Measurements from ENCODE around the gene USP31.
"Not testable (repeated sequence)": the region's sequence is repeated elsewhere in the genome, so short reads cannot be mapped to it uniquely, and the experiment has no call there.

Gene USP31

GRCh38 chr16:23155445-23156049, 6.3 kb upstream of the USP31 start:
- DNase-seq: no peak

DNA sequence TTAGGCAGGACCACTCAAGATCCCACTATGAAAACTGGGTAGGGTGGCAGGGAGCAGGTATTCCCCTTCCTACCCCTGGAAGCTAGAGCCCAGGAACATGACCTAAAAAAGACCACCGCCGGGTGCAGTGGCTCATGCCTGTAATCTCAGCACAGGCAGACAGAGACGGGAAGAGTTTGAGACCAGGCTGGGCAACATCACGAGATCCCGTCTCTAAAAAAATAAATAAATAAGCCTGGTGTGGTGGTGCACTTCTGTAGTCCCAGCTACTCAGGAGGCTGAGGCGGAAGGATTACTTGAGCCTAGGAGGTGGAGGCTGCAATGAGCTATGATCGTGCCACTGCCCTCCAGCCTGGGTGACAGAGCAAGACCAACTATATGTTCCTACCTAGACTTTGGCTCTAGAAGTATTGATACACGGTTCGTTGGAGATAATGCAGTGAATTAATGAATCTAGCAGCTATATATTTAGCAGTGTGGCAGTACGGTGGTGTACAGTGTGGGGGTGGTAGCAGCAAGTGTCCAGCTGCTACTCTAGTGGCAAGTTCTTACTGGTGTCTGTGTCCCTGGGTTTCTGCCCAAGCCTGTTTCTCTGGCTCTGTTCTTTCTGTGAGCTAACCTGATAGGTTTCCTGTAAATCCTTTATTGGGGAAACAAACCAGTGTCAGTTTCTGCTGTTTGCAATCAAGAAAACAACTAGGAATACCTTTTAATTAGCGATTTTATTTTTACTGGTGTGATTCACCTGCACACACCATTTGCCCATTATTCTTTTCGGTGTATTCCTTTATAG, 3.3 kb upstream of the USP31 start:
- no peak for DNase-seq

- no peak for DNase-seq
Measured at GRCh38 chr16:23149993-23150364, 727 bp upstream of the USP31 start.

- DNase-seq: peak; percentile 67
Measured at GRCh38 chr16:23148513-23149266, 562 bp downstream of the USP31 start.

DNA sequence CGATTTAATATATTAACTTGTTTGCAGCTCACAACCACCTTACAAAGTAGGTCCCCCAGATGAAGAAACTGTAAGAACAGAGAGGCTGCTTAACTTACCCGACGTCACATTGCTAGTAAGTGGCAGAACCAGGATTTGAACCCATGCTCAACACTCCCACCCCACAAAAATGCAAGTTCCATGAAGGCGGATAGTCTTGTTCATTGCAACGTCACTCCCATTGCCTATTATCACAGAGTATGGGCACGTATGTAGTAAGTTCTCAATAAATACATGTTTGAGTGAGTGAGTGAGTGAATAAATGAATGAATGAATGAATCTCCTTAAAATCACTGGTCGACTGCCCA, 1.1 kb downstream of the USP31 start:
- no peak for DNase-seq

DNA sequence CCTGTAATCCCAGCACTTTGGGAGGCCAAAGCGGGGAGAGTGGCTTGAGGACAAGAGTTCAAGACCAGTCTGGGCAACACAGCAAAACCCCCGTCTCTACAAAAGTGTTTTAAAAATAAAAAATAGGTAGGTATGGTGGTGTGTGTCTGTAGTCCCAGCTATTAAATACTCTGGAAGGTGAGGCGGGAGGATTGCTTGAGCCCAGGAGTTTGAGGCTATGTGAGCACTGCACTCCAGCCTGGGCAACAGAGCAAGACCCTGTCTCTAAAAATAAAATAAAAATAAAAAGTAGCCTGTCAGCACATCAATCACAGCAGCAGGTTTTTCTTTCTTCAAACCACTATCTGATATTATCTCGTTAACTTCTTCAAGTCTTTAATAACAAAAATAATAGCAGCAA, 1.6 kb downstream of the USP31 start:
- no peak for DNase-seq

DNA sequence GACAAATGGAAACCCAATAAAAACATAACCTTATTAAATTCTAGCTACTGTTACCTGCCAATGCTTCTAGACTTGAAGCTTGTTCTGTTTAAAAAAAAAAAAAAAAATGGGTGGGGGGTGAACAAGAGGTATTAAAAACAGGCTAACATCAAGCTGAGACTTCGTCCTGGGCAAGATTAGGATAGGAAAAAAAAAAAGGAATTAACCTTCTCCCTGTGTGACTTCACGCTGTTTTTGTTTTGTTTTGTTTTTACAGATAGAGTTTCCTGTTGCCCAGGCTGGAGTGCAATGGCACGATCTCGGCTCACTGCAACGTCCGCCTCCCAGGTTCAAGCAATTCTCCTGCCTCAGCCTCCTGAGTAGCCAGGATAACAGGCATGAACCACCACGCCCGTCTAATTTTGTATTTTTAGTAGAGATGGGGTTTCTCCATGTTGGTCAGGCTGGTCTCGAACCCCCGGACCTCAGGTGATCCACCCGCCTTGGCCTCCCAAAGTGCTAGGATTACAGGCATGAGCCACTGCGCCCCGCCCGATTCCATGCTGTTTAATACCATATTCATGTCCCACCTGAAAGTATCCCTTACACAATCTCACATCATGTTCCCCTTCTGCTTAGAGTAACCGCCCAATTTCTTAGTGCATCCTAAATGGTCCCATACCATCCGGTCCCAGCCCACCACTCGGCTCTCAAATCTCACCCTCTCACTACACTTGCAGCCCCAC, 2.2 kb downstream of the USP31 start:
- no peak for DNase-seq

GRCh38 chr16:23145608-23146007, 3.6 kb downstream of the USP31 start:
- DNase-seq: no peak

GRCh38 chr16:23145186-23145585, 4.1 kb downstream of the USP31 start:
- DNase-seq: no peak

GRCh38 chr16:23144393-23144792, 4.9 kb downstream of the USP31 start:
- DNase-seq: not testable (repeated sequence)

DNA sequence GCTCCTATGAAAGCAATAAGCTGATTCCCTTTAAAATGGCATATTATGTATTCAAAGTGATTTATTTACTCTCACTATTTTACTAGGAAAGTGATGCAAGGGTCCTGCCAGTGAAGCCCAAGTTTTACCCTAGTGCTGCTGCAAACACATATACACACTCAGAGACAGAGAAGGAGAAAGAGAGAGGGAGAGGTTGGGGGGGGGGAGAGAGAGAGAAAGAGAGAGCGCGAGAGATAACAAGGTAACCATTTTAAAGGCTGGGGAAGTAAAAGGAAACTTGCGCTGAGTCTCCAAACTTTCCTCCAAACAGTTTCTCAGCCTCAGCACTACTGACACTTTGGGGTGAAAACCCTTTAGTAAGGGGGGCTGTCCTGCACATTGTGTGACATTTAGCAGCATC, 5.9 kb downstream of the USP31 start:
- DNase-seq: no peak

GRCh38 chr16:23141959-23142740, 7.1 kb downstream of the USP31 start:
- DNase-seq: no peak

DNA sequence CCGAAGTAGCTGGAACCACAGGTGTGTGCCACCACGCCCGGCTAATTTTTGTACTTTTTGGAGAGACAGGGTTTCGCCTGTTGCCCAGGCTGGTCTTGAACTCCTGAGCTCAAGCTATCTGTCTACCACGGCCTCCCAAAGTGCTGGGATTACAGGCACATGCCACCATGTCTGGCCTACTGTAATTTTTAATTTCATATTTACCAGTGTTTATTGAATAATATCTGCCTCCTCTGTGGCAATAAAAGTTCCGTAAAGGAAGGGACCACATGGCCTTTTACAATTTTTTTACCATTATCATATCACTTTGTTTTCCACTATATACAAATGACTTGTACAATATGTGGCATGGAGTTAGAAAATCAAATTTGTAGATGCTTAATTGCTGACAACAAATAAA, 7.8 kb downstream of the USP31 start:
- no peak for DNase-seq

- DNase-seq: no peak
Measured at GRCh38 chr16:23141033-23141432, 8.2 kb downstream of the USP31 start.

DNA sequence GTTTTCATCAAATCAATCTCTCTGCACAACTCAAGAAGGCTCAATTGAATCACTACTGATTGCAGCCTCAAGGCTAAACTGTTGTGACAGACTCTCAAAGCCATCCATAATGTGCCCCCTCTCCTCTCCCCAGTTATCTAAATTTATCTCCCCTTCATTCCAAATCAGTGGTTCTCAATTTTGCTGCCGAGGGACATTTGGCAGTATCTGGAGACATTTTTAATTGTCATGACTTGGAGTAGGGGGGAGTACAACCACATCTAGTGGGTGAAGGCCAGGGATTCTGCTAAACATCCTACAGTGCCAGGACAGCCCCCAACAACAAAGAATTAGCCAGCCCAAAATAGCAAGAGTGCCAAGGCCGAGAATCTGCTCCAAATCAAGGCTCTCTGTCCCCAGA, 9.1 kb downstream of the USP31 start:
- no peak for DNase-seq

DNA sequence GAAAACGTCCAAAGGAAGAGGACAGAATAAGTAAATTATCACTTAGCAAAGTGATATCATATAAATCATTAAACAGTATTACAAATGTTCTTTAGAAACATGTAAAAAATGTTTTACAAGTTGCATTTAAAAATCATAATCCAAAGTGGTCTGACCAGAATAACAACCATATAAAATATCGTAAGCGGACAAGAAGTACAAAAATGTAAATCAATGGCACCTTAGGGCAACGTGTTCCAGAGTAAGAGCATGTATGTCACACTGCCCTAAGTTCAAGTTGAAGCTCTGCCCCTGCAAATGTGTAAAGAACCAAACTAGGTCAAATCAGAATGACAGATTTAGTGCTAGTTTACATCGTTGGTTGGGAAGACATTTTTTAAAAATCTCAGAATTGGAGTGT, 11.4 kb downstream of the USP31 start:
- DNase-seq: no peak

- DNase-seq: no peak
Measured at GRCh38 chr16:23137256-23137655, 12.0 kb downstream of the USP31 start.

GRCh38 chr16:23134274-23134673, 15.0 kb downstream of the USP31 start:
- no peak for DNase-seq

GRCh38 chr16:23132775-23133463, 16.3 kb downstream of the USP31 start:
- no peak for DNase-seq

DNA sequence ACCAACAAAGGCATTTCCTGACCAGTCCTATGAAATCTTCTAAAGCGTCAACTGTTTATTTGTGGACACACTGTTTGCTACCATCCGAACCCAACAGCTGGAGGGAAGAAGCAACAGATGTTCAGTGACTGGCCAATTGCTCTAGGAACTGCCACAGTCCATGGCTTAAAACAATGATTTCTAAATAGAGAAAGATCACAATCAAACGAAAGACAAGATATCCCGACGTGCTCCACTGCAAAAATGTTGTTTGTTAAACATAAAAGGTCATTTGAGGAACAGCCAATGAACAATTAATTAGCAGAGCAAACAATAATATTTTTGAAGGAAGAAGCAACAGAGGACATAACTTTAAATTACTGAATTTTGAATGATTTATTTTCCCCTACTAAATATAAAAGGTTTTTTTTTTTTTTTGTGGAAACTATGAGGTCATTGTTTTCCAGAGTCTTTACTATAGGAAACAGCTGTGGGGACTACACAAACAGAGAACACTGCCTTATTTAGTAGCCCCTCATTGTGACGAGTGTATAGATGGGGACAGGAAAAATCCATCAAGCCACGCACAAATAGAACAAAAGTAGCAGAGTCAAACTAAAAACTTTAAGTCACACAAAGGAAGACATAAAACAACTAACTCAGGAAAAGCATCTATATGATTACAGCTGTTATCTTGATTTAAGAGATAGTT, 17.2 kb downstream of the USP31 start:
- no peak for DNase-seq

- DNase-seq: no peak
Measured at GRCh38 chr16:23131436-23131835, 17.8 kb downstream of the USP31 start.
